ENCODE results near the gene CAPN7.
"Not testable (repeated sequence)": the region's sequence is repeated elsewhere in the genome, so short reads cannot be mapped to it uniquely, and the experiment has no call there.

CAPN7 gene

DNA sequence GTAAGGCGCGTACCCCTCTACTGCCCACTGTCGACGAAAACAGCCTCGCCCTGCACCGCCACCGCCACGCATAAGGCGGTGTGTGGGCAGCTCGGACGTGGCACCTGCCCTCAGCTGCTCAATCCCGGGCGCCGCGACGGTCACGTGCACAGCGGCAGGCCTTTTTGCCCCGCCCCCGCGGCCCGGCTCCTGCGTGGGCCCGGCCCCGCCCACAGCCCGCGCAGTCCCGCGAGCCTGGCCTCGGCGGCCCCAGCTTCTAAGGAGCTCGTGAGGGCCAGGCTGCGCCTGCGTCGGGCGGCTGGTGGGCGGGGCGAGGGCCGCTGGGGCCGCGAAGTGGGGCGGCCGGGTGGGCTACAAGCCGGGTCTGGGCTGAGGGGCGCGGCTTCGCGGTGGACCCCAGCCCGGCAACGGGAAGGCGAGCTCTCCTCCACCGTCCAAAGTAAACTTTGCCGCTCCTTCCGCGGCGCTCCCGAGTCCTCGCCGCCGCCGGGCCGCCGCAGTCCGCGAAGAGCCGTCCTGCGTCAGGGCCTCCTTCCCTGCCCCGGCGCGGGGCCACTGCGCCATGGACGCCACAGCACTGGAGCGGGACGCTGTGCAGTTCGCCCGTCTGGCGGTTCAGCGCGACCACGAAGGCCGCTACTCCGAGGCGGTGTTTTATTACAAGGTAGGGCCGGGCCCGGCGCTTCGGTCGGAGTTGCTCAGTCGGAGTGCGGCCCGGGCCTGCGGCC lies at the start of gene CAPN7:
CAPN7 (plus strand) TSS at position 313 of the 728 bp plus-strand sequence; CDS start at position 563, 250 bp downstream.
- H3K4me3 ChIP-seq (ENCODE audit: low read depth, low read length): peak within 1 kb of the TSS; percentile 76
- peak; percentile 72 for DNase-seq (ENCODE audit: low read depth)
- peak; percentile 61 for TF ChIP-seq CTCF (IDR thresholded peaks at IDR 0.05; ENCODE audit: control insufficient read depth, extremely low read depth, insufficient read depth)

- no peak for DNase-seq (ENCODE audit: low read depth)
- no peak for TF ChIP-seq CTCF (IDR thresholded peaks at IDR 0.05; ENCODE audit: control insufficient read depth, extremely low read depth, insufficient read depth)
- no peak overlapping the region for H3K4me3 ChIP-seq (ENCODE audit: low read depth, low read length)
Measured at GRCh38 chr3:15157441-15157840, 48.6 kb upstream of the CAPN7 start.

GRCh38 chr3:15159501-15160136 lies 46.4 kb upstream of the CAPN7 start:
- no peak for TF ChIP-seq CTCF (IDR thresholded peaks at IDR 0.05; ENCODE audit: control insufficient read depth, extremely low read depth, insufficient read depth)
- H3K4me3 ChIP-seq (ENCODE audit: low read depth, low read length): no peak overlapping the region
- DNase-seq (ENCODE audit: low read depth): no peak

DNA sequence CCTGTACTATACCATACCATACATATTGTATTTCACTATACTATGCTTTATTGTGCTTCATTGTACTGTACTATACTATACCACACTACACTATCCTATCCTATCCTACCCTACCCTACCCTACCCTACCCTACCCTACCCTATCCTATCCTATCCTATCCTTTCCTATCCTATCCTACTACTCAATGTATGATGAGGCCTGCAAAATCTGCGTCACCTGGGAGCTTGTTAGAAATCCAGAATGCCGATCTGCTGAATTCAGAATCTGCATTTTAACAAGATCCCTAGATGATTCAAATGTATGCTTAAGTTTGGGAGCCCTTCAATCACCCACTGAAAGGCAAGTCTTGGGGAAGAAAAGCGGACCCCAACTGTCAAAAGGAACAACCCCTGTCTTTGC lies 45.4 kb upstream of the CAPN7 start:
- no peak for TF ChIP-seq CTCF (IDR thresholded peaks at IDR 0.05; ENCODE audit: control insufficient read depth, extremely low read depth, insufficient read depth)
- H3K4me3 ChIP-seq (ENCODE audit: low read depth, low read length): no peak overlapping the region
- no peak for DNase-seq (ENCODE audit: low read depth)

- no peak overlapping the region for H3K4me3 ChIP-seq (ENCODE audit: low read depth, low read length)
- TF ChIP-seq CTCF (IDR thresholded peaks at IDR 0.05; ENCODE audit: control insufficient read depth, extremely low read depth, insufficient read depth): no peak
- DNase-seq (ENCODE audit: low read depth): no peak
Measured at GRCh38 chr3:15161133-15161532, 44.9 kb upstream of the CAPN7 start.

DNA sequence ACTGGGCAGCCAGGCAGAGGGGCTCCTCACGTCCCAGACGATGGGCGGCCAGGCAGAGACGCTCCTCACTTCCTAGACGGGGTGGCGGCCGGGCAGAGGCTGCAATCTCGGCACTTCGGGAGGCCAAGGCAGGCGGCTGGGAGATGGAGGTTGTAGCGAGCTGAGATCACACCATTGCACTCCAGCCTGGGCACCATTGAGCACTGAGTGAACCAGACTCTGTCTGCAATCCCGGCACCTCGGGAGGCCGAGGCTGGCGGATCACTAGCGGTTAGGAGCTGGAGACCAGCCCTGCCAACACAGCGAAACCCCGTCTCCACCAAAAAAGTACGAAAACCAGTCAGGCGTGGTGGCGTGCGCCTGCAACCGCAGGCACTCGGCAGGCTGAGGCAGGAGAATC lies 42.4 kb upstream of the CAPN7 start:
- H3K4me3 ChIP-seq (ENCODE audit: low read depth, low read length); DNase-seq (ENCODE audit: low read depth): not testable (repeated sequence)

- no peak for DNase-seq (ENCODE audit: low read depth)
- no peak for TF ChIP-seq CTCF (IDR thresholded peaks at IDR 0.05; ENCODE audit: control insufficient read depth, extremely low read depth, insufficient read depth)
- H3K4me3 ChIP-seq (ENCODE audit: low read depth, low read length): no peak overlapping the region
Measured at GRCh38 chr3:15164340-15164739, 41.7 kb upstream of the CAPN7 start.
